Osteoblast (primary cell): ENCODE results near the gene IL27RA. TPM values are rescaled to one million over a fixed set of nuclear protein-coding genes. Genes with fewer than 3 reads are reported as not detected.
A peak's percentile ranks its signal among the peaks of the same experiment; 100 is the strongest.

Experiments used
- DNase-seq: peaks from one replicate; pipeline ENCODE4 v3.0.0; 2011; ENCODE audit warnings: low spot score, mixed read lengths; ENCODE audit not compliant: insufficient read length; ENCODE audit errors: missing footprints
- H2AFZ ChIP-seq: 2 replicates; pipeline ENCODE4 v1.6.0; 2011; ENCODE audit warnings: mild to moderate bottlenecking, low read length
- H3K27ac ChIP-seq: 2 replicates; pipeline ENCODE4 v1.5.1; 2011; ENCODE audit warnings: mild to moderate bottlenecking, low read depth, low read length, moderate library complexity
- H3K27me3 ChIP-seq: 2 replicates; pipeline ENCODE4 v1.6.0; 2012; ENCODE audit warnings: mild to moderate bottlenecking, control low read depth, inconsistent platforms, low read length, moderate library complexity; ENCODE audit not compliant: insufficient read depth
- H3K36me3 ChIP-seq: 2 replicates; pipeline ENCODE4 v1.5.1; 2011; ENCODE audit warnings: mild to moderate bottlenecking, low read length, control low read depth, moderate library complexity; ENCODE audit not compliant: insufficient read depth
- H3K4me1 ChIP-seq: 2 replicates; pipeline ENCODE4 v1.5.1; 2011; ENCODE audit warnings: mild to moderate bottlenecking, low read length, control low read depth, moderate library complexity; ENCODE audit not compliant: insufficient read depth
- H3K4me2 ChIP-seq: 2 replicates; pipeline ENCODE4 v1.6.0; 2011; ENCODE audit warnings: mild to moderate bottlenecking, low read length; ENCODE audit not compliant: insufficient read depth
- H3K4me3 ChIP-seq: fragments of 200-600 bp; sonication (generic); 3 replicates; pipeline ENCODE4 v1.5.1; 2012; ENCODE audit warnings: mild to moderate bottlenecking, low read length, inconsistent platforms; ENCODE audit not compliant: insufficient read depth
- H3K79me2 ChIP-seq: 2 replicates; pipeline ENCODE4 v1.6.0; 2012; ENCODE audit warnings: mild to moderate bottlenecking, low read length, control low read depth, inconsistent platforms; ENCODE audit not compliant: insufficient read depth
- H3K9me3 ChIP-seq: 2 replicates; pipeline ENCODE4 v1.5.1; 2011; ENCODE audit warnings: low read depth, low read length, control low read depth
- H4K20me1 ChIP-seq: 2 replicates; pipeline ENCODE4 v1.6.0; 2012; ENCODE audit warnings: mild to moderate bottlenecking, low read length, control low read depth; ENCODE audit not compliant: insufficient read depth
- total RNA-seq: library from RNA; depleted of rRNA; stranded (reverse); fragments of >200 nt; gene quantifications from 2 replicates; pipeline ENCODE4 v1.2.3, GENCODE V29; 2012
- TF ChIP-seq, protein P1 (sequence below): IDR thresholded peaks from 2 replicates; pipeline ENCODE4 v1.5.1; 2011; ENCODE audit warnings: mild to moderate bottlenecking, low read depth, low read length, moderate library complexity; ENCODE audit errors: extremely low read depth

The IL27RA gene
- total RNA-seq, 1 donor: 1.1 TPM

DNA sequence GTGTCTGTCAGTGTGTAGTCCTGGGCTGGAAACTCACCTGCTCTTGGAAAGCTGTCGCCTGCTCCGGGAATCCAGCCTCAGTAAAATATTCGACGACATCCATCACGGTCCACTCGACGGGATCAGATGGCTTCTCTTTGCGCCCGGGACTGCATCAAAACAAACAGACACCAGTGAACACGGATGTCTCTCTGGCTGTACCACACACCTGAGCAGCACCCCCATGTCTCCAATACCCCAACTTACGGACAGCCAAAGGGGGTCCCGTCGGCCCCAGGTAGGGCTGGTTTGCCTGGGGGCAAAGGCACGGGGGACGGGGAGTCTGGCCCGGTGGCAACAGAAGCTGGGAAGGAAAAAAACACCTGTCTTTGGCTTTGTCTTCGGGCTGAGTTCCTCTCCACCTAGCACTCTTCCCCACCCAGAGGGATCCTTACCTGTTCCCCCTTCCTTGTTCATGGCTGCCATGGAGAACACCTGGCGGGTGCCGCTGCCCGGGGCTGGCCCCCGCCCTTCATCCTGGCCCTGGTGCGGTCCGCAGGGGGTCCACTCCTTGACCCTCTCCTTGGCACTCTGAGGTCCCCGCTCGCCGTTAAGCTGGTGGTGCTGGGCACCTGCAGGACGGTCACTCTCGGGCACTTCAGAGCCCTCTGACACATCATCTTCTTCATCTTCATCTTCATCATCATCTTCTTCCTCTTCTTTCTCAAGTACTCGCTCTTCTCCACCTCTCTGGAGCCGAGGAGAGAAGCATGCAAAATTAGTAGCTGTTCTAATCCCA lies 57.3 kb downstream of the IL27RA start:
- Histone ChIP-seq H3K79me2 (no peaks in the 10 kb centered on the region), H4K20me1 (peaks cover 12% of the 10 kb centered on the region), H3K9me3 (peaks cover 6% of the 10 kb centered on the region), H3K36me3 (peaks cover 18% of the 10 kb centered on the region), H3K27me3 (no peaks in the 10 kb centered on the region), H2AFZ (no peak overlapping the region), H3K4me1 (peaks cover 6% of the 10 kb centered on the region), H3K4me3 (peak overlapping the region; percentile 64), H3K4me2 (peak overlapping the region; percentile 51), H3K27ac (no peak overlapping the region)
- TF ChIP-seq, protein P1, sequence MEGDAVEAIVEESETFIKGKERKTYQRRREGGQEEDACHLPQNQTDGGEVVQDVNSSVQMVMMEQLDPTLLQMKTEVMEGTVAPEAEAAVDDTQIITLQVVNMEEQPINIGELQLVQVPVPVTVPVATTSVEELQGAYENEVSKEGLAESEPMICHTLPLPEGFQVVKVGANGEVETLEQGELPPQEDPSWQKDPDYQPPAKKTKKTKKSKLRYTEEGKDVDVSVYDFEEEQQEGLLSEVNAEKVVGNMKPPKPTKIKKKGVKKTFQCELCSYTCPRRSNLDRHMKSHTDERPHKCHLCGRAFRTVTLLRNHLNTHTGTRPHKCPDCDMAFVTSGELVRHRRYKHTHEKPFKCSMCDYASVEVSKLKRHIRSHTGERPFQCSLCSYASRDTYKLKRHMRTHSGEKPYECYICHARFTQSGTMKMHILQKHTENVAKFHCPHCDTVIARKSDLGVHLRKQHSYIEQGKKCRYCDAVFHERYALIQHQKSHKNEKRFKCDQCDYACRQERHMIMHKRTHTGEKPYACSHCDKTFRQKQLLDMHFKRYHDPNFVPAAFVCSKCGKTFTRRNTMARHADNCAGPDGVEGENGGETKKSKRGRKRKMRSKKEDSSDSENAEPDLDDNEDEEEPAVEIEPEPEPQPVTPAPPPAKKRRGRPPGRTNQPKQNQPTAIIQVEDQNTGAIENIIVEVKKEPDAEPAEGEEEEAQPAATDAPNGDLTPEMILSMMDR: no peak
- DNase-seq: peak; percentile 71

DNA sequence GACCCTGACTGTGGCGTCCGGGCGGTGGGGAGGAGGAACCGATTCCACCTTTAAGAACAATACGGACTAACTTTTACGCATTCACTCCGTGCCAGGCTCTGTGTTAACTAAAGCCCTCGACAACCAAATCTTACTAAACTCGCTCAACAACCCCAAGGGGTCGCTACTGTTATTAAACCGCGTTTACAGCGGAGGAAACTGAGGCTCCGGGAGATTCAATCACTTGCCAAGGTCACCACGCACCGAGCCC lies 57.8 kb downstream of the IL27RA start:
- no peaks in the 10 kb centered on the region for H3K79me2 ChIP-seq
- peak overlapping the region; percentile 51 for H3K4me2 ChIP-seq
- no peaks in the 10 kb centered on the region for H3K27me3 ChIP-seq
- H4K20me1 ChIP-seq: peaks cover 12% of the 10 kb centered on the region
- TF ChIP-seq, protein P1: no peak
- H3K4me1 ChIP-seq: peaks cover 6% of the 10 kb centered on the region
- H2AFZ ChIP-seq: no peak overlapping the region
- peak overlapping the region; percentile 64 for H3K4me3 ChIP-seq
- H3K9me3 ChIP-seq: peaks cover 6% of the 10 kb centered on the region
- no peak overlapping the region for H3K27ac ChIP-seq
- peaks cover 18% of the 10 kb centered on the region for H3K36me3 ChIP-seq
- DNase-seq: no peak

DNA sequence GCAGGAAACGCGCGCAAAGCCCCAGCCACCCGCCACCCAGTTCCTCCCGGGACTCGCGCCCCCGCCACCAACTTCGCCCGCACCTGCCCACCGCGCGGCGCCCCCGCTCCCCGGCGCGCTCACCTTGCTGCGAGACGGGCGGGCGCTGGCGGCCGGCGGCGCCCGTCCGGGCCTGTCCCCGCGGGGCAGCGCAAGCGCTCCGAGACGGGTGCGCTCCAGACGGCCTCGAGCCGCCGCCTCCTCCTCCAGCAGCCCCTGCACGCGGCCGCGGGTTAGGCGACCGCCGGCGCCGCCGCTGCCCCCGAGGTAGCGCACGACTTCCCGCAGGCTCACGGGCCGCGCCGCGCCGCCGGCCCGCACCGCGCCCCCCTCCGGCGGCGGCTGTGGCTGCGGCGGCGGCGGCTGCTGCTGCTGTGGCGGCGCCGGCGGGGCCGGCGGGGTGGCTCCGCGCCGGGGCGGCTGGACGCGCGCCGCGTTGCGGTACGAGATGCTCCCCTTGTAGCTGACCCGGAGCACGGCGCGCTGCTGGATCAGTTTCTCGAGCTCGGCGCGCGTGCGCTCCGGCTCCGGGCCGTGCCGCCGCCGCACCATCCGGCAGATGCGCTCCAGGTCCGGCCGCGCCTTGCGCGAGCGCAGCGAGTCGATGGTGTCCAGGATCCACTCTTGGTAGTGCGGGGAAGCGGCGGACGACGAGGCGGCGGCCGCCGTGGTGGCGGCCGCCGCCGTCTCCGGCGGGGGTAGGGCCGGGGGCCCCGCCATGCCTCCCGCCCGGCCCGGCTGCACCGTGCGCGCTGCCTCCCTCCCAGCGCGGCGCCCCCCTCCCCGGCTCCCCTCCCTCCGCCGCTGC lies 58.3 kb downstream of the IL27RA start:
- H3K79me2 ChIP-seq: no peaks in the 10 kb centered on the region
- no peak overlapping the region for H2AFZ ChIP-seq
- no peak overlapping the region for H3K27ac ChIP-seq
- no peaks in the 10 kb centered on the region for H3K27me3 ChIP-seq
- H3K4me3 ChIP-seq: peak overlapping the region; percentile 67
- peak; percentile 98 for DNase-seq
- TF ChIP-seq, protein P1: no peak
- H3K4me1 ChIP-seq: peaks cover 6% of the 10 kb centered on the region
- peak overlapping the region; percentile 51 for H3K4me2 ChIP-seq
- H3K9me3 ChIP-seq: peaks cover 6% of the 10 kb centered on the region
- H3K36me3 ChIP-seq: peaks cover 18% of the 10 kb centered on the region
- peaks cover 12% of the 10 kb centered on the region for H4K20me1 ChIP-seq

DNA sequence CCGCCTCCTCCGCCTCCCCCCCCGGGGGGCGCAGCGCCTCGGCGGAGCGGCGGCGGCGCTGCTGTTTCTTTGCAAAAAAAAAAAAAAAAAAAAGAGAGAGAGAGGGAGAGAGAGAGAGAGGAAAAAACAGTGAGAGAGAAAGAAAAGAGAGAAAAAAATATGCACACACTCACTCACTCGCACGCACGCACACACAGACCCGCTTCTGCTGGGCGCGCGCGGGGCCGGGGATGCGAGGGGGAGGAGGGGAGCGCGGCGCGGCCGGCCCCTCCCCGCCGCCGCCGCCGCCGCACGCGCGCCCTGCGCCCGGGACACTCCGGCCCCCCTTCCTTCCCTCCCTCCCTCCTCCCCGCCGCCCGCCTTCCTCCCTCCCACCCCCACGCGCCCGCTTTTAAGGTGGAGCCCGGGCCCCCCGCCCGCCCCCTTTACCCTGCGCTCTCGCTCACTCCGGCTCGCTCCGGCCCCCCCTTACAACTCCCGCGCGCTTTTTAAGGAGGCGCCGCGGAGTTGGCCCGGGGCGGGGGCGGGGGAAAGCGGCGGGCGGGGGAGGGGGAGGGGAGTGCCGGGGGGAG lies 59.0 kb downstream of the IL27RA start, which contains the start of gene SAMD1:
SAMD1 (minus strand) TSS at position 243 of the 572 bp plus-strand sequence.
- Histone ChIP-seq H3K4me1 (peaks cover 6% of the 10 kb centered on the region), H3K27ac (peak within 1 kb of the TSS; percentile 56), H3K27me3 (no peaks in the 10 kb centered on the region), H3K79me2 (no peaks in the 10 kb centered on the region), H3K4me2 (peak within 1 kb of the TSS; percentile 95), H3K4me3 (peak within 1 kb of the TSS; percentile 79), H4K20me1 (peaks cover 12% of the 10 kb centered on the region), H3K36me3 (peaks cover 18% of the 10 kb centered on the region), H2AFZ (peak within 1 kb of the TSS; percentile 68), H3K9me3 (peaks cover 6% of the 10 kb centered on the region)
- TF ChIP-seq, protein P1: no peak
- DNase-seq: peak; percentile 99
